DMS114 treated with DMSO at 0.1 percent for 48 hours (cell line): ENCODE results near the gene ZFP37.
A peak's percentile ranks its signal among the peaks of the same experiment; 100 is the strongest.
"Not testable (repeated sequence)": the region's sequence is repeated elsewhere in the genome, so short reads cannot be mapped to it uniquely, and the experiment has no call there.

Experiments
- DNase-seq: peaks from one replicate; lab custom pipeline; 2025; ENCODE audit not compliant: unreplicated experiment; lab: John Stamatoyannopoulos, UW

ZFP37 gene

GRCh38 chr9:113056191-113057106 lies at the start of gene ZFP37:
Gene ZFP37, minus strand, starts transcription at chr9:113056724. Its CDS starts 36 bp downstream, at chr9:113056688.
- DNase-seq = peak; percentile 93

GRCh38 chr9:113105345-113105744 lies 48.8 kb upstream of the ZFP37 start:
- DNase-seq = not testable (repeated sequence)

GRCh38 chr9:113095561-113095960 lies 39.0 kb upstream of the ZFP37 start:
- no peak for DNase-seq

GRCh38 chr9:113089924-113090323 lies 33.4 kb upstream of the ZFP37 start:
- not testable (repeated sequence) for DNase-seq

- not testable (repeated sequence) for DNase-seq
These were observed 32.6 kb upstream of the ZFP37 start for GRCh38 chr9:113089143-113089505.

- not testable (repeated sequence) for DNase-seq
These were observed 32.1 kb upstream of the ZFP37 start for GRCh38 chr9:113088456-113089142.

- DNase-seq = not testable (repeated sequence)
These were observed 6.4 kb upstream of the ZFP37 start for GRCh38 chr9:113062932-113063310.

GRCh38 chr9:113062256-113062931 lies 5.9 kb upstream of the ZFP37 start:
- not testable (repeated sequence) for DNase-seq

- not testable (repeated sequence) for DNase-seq
These were observed 4.7 kb upstream of the ZFP37 start for GRCh38 chr9:113061072-113061850.

GRCh38 chr9:113059581-113060284 lies 3.2 kb upstream of the ZFP37 start:
- not testable (repeated sequence) for DNase-seq

- no peak for DNase-seq
These were observed 669 bp upstream of the ZFP37 start for GRCh38 chr9:113057193-113057592.

- DNase-seq = no peak
These were observed 13.5 kb downstream of the ZFP37 start for GRCh38 chr9:113042884-113043657.

GRCh38 chr9:113026200-113026599 lies 30.3 kb downstream of the ZFP37 start:
- DNase-seq = no peak

GRCh38 chr9:113018247-113018646 lies 38.3 kb downstream of the ZFP37 start:
- DNase-seq = no peak

- no peak for DNase-seq
These were observed 44.0 kb downstream of the ZFP37 start for GRCh38 chr9:113012492-113012891.

- peak; percentile 81 for DNase-seq
These were observed 44.6 kb downstream of the ZFP37 start, which contains the start of gene ZNF883 for GRCh38 chr9:113011911-113012381. Gene ZNF883, minus strand, starts transcription at chr9:113012192.

- no peak for DNase-seq
These were observed 50.7 kb downstream of the ZFP37 start for GRCh38 chr9:113005777-113006176.

- no peak for DNase-seq
These were observed 59.1 kb downstream of the ZFP37 start for GRCh38 chr9:112997236-112997941.
